WTC11 (cell line): ENCODE data around the gene SQOR. TPM values are rescaled to one million over a fixed set of nuclear protein-coding genes. Genes with fewer than 3 reads are reported as not detected.

Source experiments
- ATAC-seq: fragments of 200-7000 bp; cut with Tn5 transposase; 2 replicates; pipeline ENCODE4 v1.10.0; 2021; ENCODE audit warnings: mild to moderate bottlenecking, moderate library complexity
- CTCF ChIA-PET: fragments of 300-600 bp; sonication (Branson Sonifier 250); formaldehyde crosslinking; loops from one replicate; lab custom pipeline; 2021; ENCODE audit warnings: antibody characterized with exemption; lab: Charles Lee
- POLR2A ChIA-PET: fragments of 350-600 bp; sonication (Branson Sonifier 250); formaldehyde crosslinking; loops from one replicate; lab custom pipeline; 2021; ENCODE audit warnings: antibody characterized with exemption; lab: Charles Lee
- DNase-seq: peaks from one replicate; pipeline ENCODE4 v3.0.0; 2021; ENCODE audit warnings: low spot score
- H3K27ac Mint-ChIP-seq: 2 replicates; pipeline ENCODE4 v1.8.0; 2021; ENCODE audit warnings: mixed read lengths
- H3K27me3 Mint-ChIP-seq: 2 replicates; pipeline ENCODE4 v1.8.0; 2021; ENCODE audit warnings: low read depth, mild to moderate bottlenecking, moderate library complexity, mixed read lengths
- H3K36me3 Mint-ChIP-seq: 2 replicates; pipeline ENCODE4 v1.8.0; 2021; ENCODE audit warnings: mixed read lengths
- H3K4me1 Mint-ChIP-seq: 2 replicates; pipeline ENCODE4 v1.8.0; 2022; ENCODE audit warnings: mixed read lengths
- H3K4me3 Mint-ChIP-seq: 2 replicates; pipeline ENCODE4 v1.8.0; 2021; ENCODE audit warnings: mild to moderate bottlenecking, moderate library complexity, mixed read lengths
- H3K9me3 Mint-ChIP-seq: 2 replicates; pipeline ENCODE4 v1.8.0; 2021; ENCODE audit warnings: mixed read lengths
- ATF1 ChIP-seq: sonication (generic); formaldehyde crosslinking; IDR thresholded peaks from 2 replicates; pipeline ENCODE4 v1.8.1; 2023; ENCODE audit warnings: mild to moderate bottlenecking, moderate library complexity, missing genetic modification reagents
- CDX4 ChIP-seq: fragments of 250-450 bp; sonication (Bioruptor Pico); IDR thresholded peaks from 2 replicates; pipeline ENCODE4 v1.9.0; 2021; ENCODE audit warnings: moderate library complexity, mild to moderate bottlenecking, inconsistent platforms, borderline replicate concordance
- FOXP4 ChIP-seq: sonication (generic); formaldehyde crosslinking; IDR thresholded peaks from 2 replicates; pipeline ENCODE4 v1.8.0; 2022; ENCODE audit warnings: mild to moderate bottlenecking, missing genetic modification reagents
- GTF2I ChIP-seq: fragments of 250-450 bp; sonication (Bioruptor Pico); conservative IDR thresholded peaks from 2 replicates; pipeline ENCODE4 v1.4.0; 2021; ENCODE audit warnings: mild to moderate bottlenecking
- HMGA2 ChIP-seq: fragments of 250-450 bp; sonication (Bioruptor Pico); IDR thresholded peaks from 2 replicates; pipeline ENCODE4 v1.4.0; 2021; ENCODE audit warnings: mild to moderate bottlenecking, moderate library complexity
- MXD4 ChIP-seq: fragments of 250-450 bp; sonication (Bioruptor Pico); IDR thresholded peaks from 2 replicates; pipeline ENCODE4 v1.8.0; 2021; ENCODE audit warnings: mild to moderate bottlenecking, moderate library complexity, borderline replicate concordance
- NFATC4 ChIP-seq: fragments of 250-450 bp; sonication (Bioruptor Pico); IDR thresholded peaks from 2 replicates; pipeline ENCODE4 v1.9.0; 2021; ENCODE audit warnings: mild to moderate bottlenecking
- NFYB ChIP-seq: sonication (generic); formaldehyde crosslinking; conservative IDR thresholded peaks from 2 replicates; pipeline ENCODE4 v1.8.0; 2022; ENCODE audit warnings: low read depth, missing genetic modification reagents
- OVOL2 ChIP-seq: fragments of 250-450 bp; sonication (Bioruptor Pico); IDR thresholded peaks from 2 replicates; pipeline ENCODE4 v1.9.0; 2021; ENCODE audit warnings: mild to moderate bottlenecking, borderline replicate concordance
- PRDM15 ChIP-seq: sonication (generic); formaldehyde crosslinking; IDR thresholded peaks from 2 replicates; pipeline ENCODE4 v1.8.0; 2022; ENCODE audit warnings: missing genetic modification reagents
- PREB ChIP-seq: sonication (generic); formaldehyde crosslinking; IDR thresholded peaks from 2 replicates; pipeline ENCODE4 v1.8.1; 2022; ENCODE audit warnings: mild to moderate bottlenecking, missing genetic modification reagents, moderate library complexity, borderline replicate concordance
- RELA ChIP-seq: sonication (generic); formaldehyde crosslinking; IDR thresholded peaks from 2 replicates; pipeline ENCODE4 v1.8.1; 2022; ENCODE audit warnings: missing genetic modification reagents, mild to moderate bottlenecking, borderline replicate concordance
- RORB ChIP-seq: fragments of 250-450 bp; sonication (Bioruptor Pico); IDR thresholded peaks from 2 replicates; pipeline ENCODE4 v1.9.0; 2021; ENCODE audit warnings: mild to moderate bottlenecking
- SP1 ChIP-seq: sonication (generic); formaldehyde crosslinking; conservative IDR thresholded peaks from 2 replicates; pipeline ENCODE4 v1.8.1; 2022; ENCODE audit warnings: missing genetic modification reagents
- TEAD1 ChIP-seq: sonication (generic); formaldehyde crosslinking; IDR thresholded peaks from 2 replicates; pipeline ENCODE4 v1.8.0; 2022; ENCODE audit warnings: mild to moderate bottlenecking, missing genetic modification reagents
- ZNF317 ChIP-seq: sonication (generic); formaldehyde crosslinking; IDR thresholded peaks from 2 replicates; pipeline ENCODE4 v1.8.1; 2023; ENCODE audit warnings: low read depth, mild to moderate bottlenecking, moderate library complexity, missing genetic modification reagents, borderline replicate concordance
- ZNF396 ChIP-seq: fragments of 250-450 bp; sonication (Bioruptor Pico); IDR thresholded peaks from 2 replicates; pipeline ENCODE4 v1.8.0; 2021; ENCODE audit warnings: mild to moderate bottlenecking, moderate library complexity, borderline replicate concordance
- ZNF512 ChIP-seq: sonication (generic); formaldehyde crosslinking; IDR thresholded peaks from 2 replicates; pipeline ENCODE4 v1.8.1; 2022; ENCODE audit warnings: missing genetic modification reagents, borderline replicate concordance
- ZNF532 ChIP-seq: fragments of 250-450 bp; sonication (Bioruptor Pico); IDR thresholded peaks from 2 replicates; pipeline ENCODE4 v1.9.0; 2021; ENCODE audit warnings: mild to moderate bottlenecking, borderline replicate concordance
- total RNA-seq: library from RNA; stranded (reverse); gene quantifications from 3 replicates; pipeline ENCODE4 v1.2.3, GENCODE V29; 2021

SQOR gene
- total RNA-seq, 1 experiment from 2014 or later = 0.72 TPM

- DNase-seq = no peak
- Mint-ChIP-seq H3K27me3 (peaks cover 2% of the 10 kb centered on the region), H3K4me3 (no peak overlapping the region), H3K4me1 (no peaks in the 10 kb centered on the region), H3K27ac (no peak overlapping the region), H3K9me3 (peaks cover 4% of the 10 kb centered on the region), H3K36me3 (no peaks in the 10 kb centered on the region)
- POLR2A ChIA-PET = no interaction called here
- CTCF ChIA-PET = interaction anchor here (0.7 to 1.3 kb wide), 2 partner anchors 38 to 93 kb away, joined by 3 to 4 read pairs; no protein-coding TSS in a partner anchor
- TF ChIP-seq ZNF532 (CRISPR knock-in tag) (no peak), MXD4 (CRISPR knock-in tag) (no peak), FOXP4 (CRISPR knock-in tag) (no peak), CDX4 (CRISPR knock-in tag) (no peak), ZNF317 (CRISPR knock-in tag) (no peak), GTF2I (CRISPR knock-in tag) (no peak), OVOL2 (CRISPR knock-in tag) (no peak), NFYB (CRISPR knock-in tag) (no peak), ZNF396 (CRISPR knock-in tag) (no peak), NFATC4 (no peak), SP1 (CRISPR knock-in tag) (no peak), ATF1 (CRISPR knock-in tag) (no peak), TEAD1 (CRISPR knock-in tag) (no peak), HMGA2 (CRISPR knock-in tag) (no peak), PREB (CRISPR knock-in tag) (no peak), PRDM15 (CRISPR knock-in tag) (no peak), RELA (CRISPR knock-in tag) (no peak), ZNF512 (no peak), RORB (CRISPR knock-in tag) (no peak)
- ATAC-seq = no peak
Observed at GRCh38 chr15:45667002-45667401, 32.2 kb downstream of the SQOR start.
